GM12878 (cell line): Measurements from ENCODE around the gene CKMT2. TPM values are rescaled to one million over a fixed set of nuclear protein-coding genes. Genes with fewer than 3 reads are reported as not detected.

Experiments used
- BCL3 ChIP-seq: IDR thresholded peaks from 2 replicates; pipeline ENCODE4 v1.6.1; 2011; ENCODE audit warnings: borderline replicate concordance, low read depth, mild to moderate bottlenecking, moderate library complexity, low read length; ENCODE audit not compliant: insufficient read depth, poor library complexity, severe bottlenecking
- DPF2 ChIP-seq: fragments of 450-650 bp; IDR thresholded peaks from 2 replicates; pipeline ENCODE4 v1.6.1; 2017; ENCODE audit warnings: mild to moderate bottlenecking
- ELK1 ChIP-seq: IDR thresholded peaks from 2 replicates; pipeline ENCODE4 v1.6.1; 2012; ENCODE audit warnings: low read depth, low read length, improper control_type of control experiment
- ESRRA ChIP-seq: IDR thresholded peaks from 2 replicates; pipeline ENCODE4 v1.6.1; 2012; ENCODE audit warnings: mild to moderate bottlenecking, low read length, improper control_type of control experiment
- EZH2 ChIP-seq: IDR thresholded peaks from 2 replicates; pipeline ENCODE4 v1.6.1; 2012; ENCODE audit warnings: low read depth, mild to moderate bottlenecking, control low read depth, inconsistent platforms, low read length, borderline replicate concordance; ENCODE audit not compliant: control insufficient read depth
- GABPA ChIP-seq: IDR thresholded peaks from 2 replicates; pipeline ENCODE4 v1.6.1; 2014; ENCODE audit warnings: antibody characterized with exemption, low read depth, mild to moderate bottlenecking, inconsistent platforms
- HCFC1 ChIP-seq: fragments of 150-350 bp; IDR thresholded peaks from 2 replicates; pipeline ENCODE4 v1.6.1; 2014; ENCODE audit warnings: low read length
- IRF4 ChIP-seq: IDR thresholded peaks from 2 replicates; pipeline ENCODE4 v1.6.1; 2011; ENCODE audit warnings: low read depth, low read length
- IRF5 ChIP-seq: fragments of 450-650 bp; IDR thresholded peaks from 2 replicates; pipeline ENCODE4 v1.6.1; 2017; ENCODE audit warnings: borderline replicate concordance
- MAX ChIP-seq: IDR thresholded peaks from 2 replicates; pipeline ENCODE4 v1.6.1; 2012; ENCODE audit warnings: low read depth, low read length, improper control_type of control experiment
- MTA3 ChIP-seq: IDR thresholded peaks from 2 replicates; pipeline ENCODE4 v1.6.1; 2012; ENCODE audit warnings: low read length, inconsistent platforms, borderline replicate concordance
- PRDM15 ChIP-seq: fragments of 450-650 bp; formaldehyde crosslinking; IDR thresholded peaks from 2 replicates; pipeline ENCODE4 v1.4.0; 2020; ENCODE audit warnings: mild to moderate bottlenecking, moderate library complexity
- RB1 ChIP-seq: fragments of 450-650 bp; formaldehyde crosslinking; IDR thresholded peaks from 2 replicates; pipeline ENCODE4 v1.6.1; 2017; ENCODE audit warnings: mild to moderate bottlenecking, borderline replicate concordance
- RELB ChIP-seq: fragments of 450-650 bp; IDR thresholded peaks from 2 replicates; pipeline ENCODE4 v1.6.1; 2017; ENCODE audit warnings: low read depth, mild to moderate bottlenecking, moderate library complexity
- SMAD5 ChIP-seq: IDR thresholded peaks from 2 replicates; pipeline ENCODE4 v1.6.1; 2016; ENCODE audit warnings: antibody characterized with exemption, low read depth
- SMARCA5 ChIP-seq: fragments of 450-650 bp; IDR thresholded peaks from 2 replicates; pipeline ENCODE4 v1.6.1; 2017; ENCODE audit warnings: mild to moderate bottlenecking
- SMC3 ChIP-seq: IDR thresholded peaks from 2 replicates; pipeline ENCODE4 v1.6.1; 2011; ENCODE audit warnings: low read length, improper control_type of control experiment, borderline replicate concordance
- STAT3 ChIP-seq: IDR thresholded peaks from 2 replicates; pipeline ENCODE4 v1.6.1; 2011; ENCODE audit warnings: low read depth, low read length, improper control_type of control experiment
- SUPT20H ChIP-seq: IDR thresholded peaks from 2 replicates; pipeline ENCODE4 v1.6.1; 2011; ENCODE audit warnings: low read depth, mild to moderate bottlenecking, low read length, moderate library complexity, borderline replicate concordance; ENCODE audit not compliant: control insufficient read depth
- SUZ12 ChIP-seq: fragments of 200-600 bp; sonication (generic); IDR thresholded peaks from one replicate; pipeline ENCODE4 v1.6.1; 2018; ENCODE audit warnings: antibody characterized with exemption, mild to moderate bottlenecking; ENCODE audit not compliant: unreplicated experiment
- YBX1 ChIP-seq: fragments of 450-650 bp; IDR thresholded peaks from 2 replicates; pipeline ENCODE4 v1.6.1; 2016; ENCODE audit warnings: antibody characterized with exemption
- ZNF217 ChIP-seq: fragments of 450-650 bp; IDR thresholded peaks from 2 replicates; pipeline ENCODE4 v1.6.1; 2017; ENCODE audit warnings: antibody characterized with exemption, mild to moderate bottlenecking
- polyA plus RNA-seq, 11 experiments: library from polyadenylated mRNA; depleted of rRNA in 4 of 11; unstranded in 6 of 11; stranded (reverse) in 5 of 11; fragments of >200 nt; fragmentation: Nextera tagmentation in 4 of 11; fragmentation: Illumina TruSeq in 1 of 11; extraction: Ambion mirVana in 4 of 11; extraction: Trizol in 1 of 11; gene quantifications; 1 replicate in 1 of 11; 2 replicates in 10 of 11; pipeline versions ENCODE4 v1.2.1 to v1.2.3, GENCODE V29; 2011 to 2016; ENCODE audit warnings: inconsistent platforms in 2 of 11, missing spikeins in 2 of 11, low read depth in 1 of 11
- total RNA-seq, 4 experiments: library from RNA; depleted of rRNA in 3 of 4; stranded (reverse); fragments of >200 nt in 3 of 4; fragmentation: Illumina TruSeq in 1 of 4; extraction: Trizol in 1 of 4; gene quantifications; 2 replicates each; pipeline versions ENCODE4 v1.2.1 to v1.2.3, GENCODE V29; 2013 to 2021

CKMT2 gene
- total and polyA plus RNA-seq, 10 of the 15 experiments (the other 5 are each of a cell fraction or from before 2014, with no cell fraction given) = 0.70 to 1.2 TPM; not detected in 8

GRCh38 chr5:81194633-81195334, 38.3 kb upstream of the CKMT2 start (continued):
- TF ChIP-seq MTA3 = no peak
- no peak for TF ChIP-seq ZNF217
- no peak for TF ChIP-seq SUZ12
- no peak for TF ChIP-seq YBX1
- TF ChIP-seq SMAD5 = no peak
- TF ChIP-seq GABPA = no peak
- TF ChIP-seq SMARCA5 = peak; percentile 62; the same call in 1 of the 2 replicates
- TF ChIP-seq RELB = no peak
- peak; percentile 85 for TF ChIP-seq SMC3
- no peak for TF ChIP-seq PRDM15 (CRISPR knock-in tag)
- TF ChIP-seq IRF4 = no peak
- no peak for TF ChIP-seq BCL3
- peak; percentile 40; the same call in 1 of the 2 replicates for TF ChIP-seq RB1
- TF ChIP-seq ESRRA = no peak
- no peak for TF ChIP-seq MAX
- no peak for TF ChIP-seq IRF5
- TF ChIP-seq STAT3 = no peak
- TF ChIP-seq HCFC1 = no peak
- no peak for TF ChIP-seq EZH2
- TF ChIP-seq SUPT20H = no peak
- TF ChIP-seq ELK1 = no peak
- TF ChIP-seq DPF2 = no peak
